KMS-11 (cell line): ENCODE data around the gene RPS6KA2.

ENCODE experiments used
- H2AFZ ChIP-seq: fragments of 200-600 bp; sonication (generic); 2 replicates; pipeline ENCODE4 v1.6.1; 2016; ENCODE audit warnings: antibody characterized with exemption, mixed run types, low read depth
- H3K27ac ChIP-seq: fragments of 200-600 bp; sonication (generic); 2 replicates; pipeline ENCODE4 v1.6.1; 2016; ENCODE audit warnings: mild to moderate bottlenecking, mixed run types
- H3K27me3 ChIP-seq: fragments of 200-600 bp; sonication (generic); 2 replicates; pipeline ENCODE4 v1.6.1; 2017; ENCODE audit warnings: mild to moderate bottlenecking, low read depth, mixed run types, moderate library complexity; ENCODE audit not compliant: insufficient read depth
- H3K36me3 ChIP-seq: fragments of 200-600 bp; sonication (generic); 2 replicates; pipeline ENCODE4 v1.6.1; 2017; ENCODE audit warnings: mild to moderate bottlenecking, mixed run types; ENCODE audit not compliant: insufficient read depth
- H3K4me1 ChIP-seq: fragments of 200-600 bp; sonication (generic); 2 replicates; pipeline ENCODE4 v1.6.1; 2016; ENCODE audit warnings: mild to moderate bottlenecking, low read depth, mixed run types; ENCODE audit not compliant: poor library complexity, severe bottlenecking
- H3K4me2 ChIP-seq: fragments of 200-600 bp; sonication (generic); 2 replicates; pipeline ENCODE4 v1.7.0; 2016; ENCODE audit warnings: mild to moderate bottlenecking, mixed run types
- H3K4me3 ChIP-seq: fragments of 200-600 bp; sonication (generic); IDR thresholded peaks from 2 replicates; pipeline ENCODE4 v1.6.1; 2017; ENCODE audit warnings: low read depth, low read length, mixed read lengths; ENCODE audit not compliant: insufficient read depth
- H3K79me2 ChIP-seq: fragments of 200-600 bp; sonication (generic); 2 replicates; pipeline ENCODE4 v1.6.1; 2016; ENCODE audit warnings: low read depth, mixed run types; ENCODE audit not compliant: insufficient read depth
- H3K9ac ChIP-seq: fragments of 200-600 bp; sonication (generic); 2 replicates; pipeline ENCODE4 v1.6.1; 2016; ENCODE audit warnings: mild to moderate bottlenecking, mixed run types
- H4K20me1 ChIP-seq: fragments of 200-600 bp; sonication (generic); 2 replicates; pipeline ENCODE4 v1.6.1; 2016; ENCODE audit warnings: mild to moderate bottlenecking, mixed run types; ENCODE audit not compliant: insufficient read depth
- CTCF ChIP-seq: fragments of 200-600 bp; sonication (generic); conservative IDR thresholded peaks from 2 replicates; pipeline ENCODE4 v1.6.1; 2017; ENCODE audit warnings: low read depth, mild to moderate bottlenecking, antibody characterized with exemption, low read length, moderate library complexity, mixed read lengths

Gene RPS6KA2

GRCh38 chr6:166646716-166647115, 19.7 kb upstream of the RPS6KA2 start:
- Histone ChIP-seq H3K4me2 (no peak overlapping the region), H2AFZ (no peak overlapping the region), H4K20me1 (no peaks in the 10 kb centered on the region), H3K79me2 (no peaks in the 10 kb centered on the region), H3K27me3 (no peaks in the 10 kb centered on the region), H3K9ac (no peak overlapping the region), H3K36me3 (no peaks in the 10 kb centered on the region), H3K4me1 (no peaks in the 10 kb centered on the region), H3K4me3 (no peak overlapping the region), H3K27ac (no peak overlapping the region)
- no peak for TF ChIP-seq CTCF

GRCh38 chr6:166645896-166646295, 18.8 kb upstream of the RPS6KA2 start:
- Histone ChIP-seq H2AFZ (no peak overlapping the region), H3K27ac (no peak overlapping the region), H3K4me2 (no peak overlapping the region), H3K79me2 (no peaks in the 10 kb centered on the region), H3K4me1 (no peaks in the 10 kb centered on the region), H3K27me3 (no peaks in the 10 kb centered on the region), H4K20me1 (no peaks in the 10 kb centered on the region), H3K36me3 (no peaks in the 10 kb centered on the region), H3K4me3 (no peak overlapping the region), H3K9ac (no peak overlapping the region)
- TF ChIP-seq CTCF, result no peak

DNA sequence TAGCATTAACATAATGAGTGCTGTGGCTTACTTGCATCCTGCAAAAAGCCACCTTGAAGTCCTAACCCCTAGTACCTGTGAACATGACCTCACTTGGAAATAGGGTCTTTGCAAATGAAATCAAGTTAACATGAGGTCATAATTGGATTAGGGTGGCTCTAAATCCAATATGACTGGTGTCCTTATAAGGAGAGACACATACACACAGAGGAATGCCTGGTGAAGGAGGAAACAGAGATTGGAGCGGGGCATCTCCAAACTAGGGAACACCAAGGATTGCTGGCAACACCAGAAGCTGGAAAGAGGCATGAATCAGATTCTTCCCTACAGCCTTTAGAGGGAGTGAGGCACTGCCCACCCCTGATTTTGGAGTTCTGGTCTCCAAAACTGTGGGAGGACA, 17.6 kb upstream of the RPS6KA2 start:
- Histone ChIP-seq H3K4me3 (no peak overlapping the region), H3K36me3 (no peaks in the 10 kb centered on the region), H2AFZ (no peak overlapping the region), H4K20me1 (no peaks in the 10 kb centered on the region), H3K4me1 (no peaks in the 10 kb centered on the region), H3K27ac (no peak overlapping the region), H3K9ac (no peak overlapping the region), H3K27me3 (no peaks in the 10 kb centered on the region), H3K79me2 (no peaks in the 10 kb centered on the region), H3K4me2 (no peak overlapping the region)
- TF ChIP-seq CTCF, result no peak

GRCh38 chr6:166643891-166644590, 17.0 kb upstream of the RPS6KA2 start:
- Histone ChIP-seq H3K27ac (no peak overlapping the region), H3K36me3 (no peaks in the 10 kb centered on the region), H3K79me2 (no peaks in the 10 kb centered on the region), H3K4me1 (no peaks in the 10 kb centered on the region), H3K27me3 (no peaks in the 10 kb centered on the region), H4K20me1 (no peaks in the 10 kb centered on the region), H2AFZ (no peak overlapping the region), H3K4me3 (no peak overlapping the region), H3K9ac (no peak overlapping the region), H3K4me2 (no peak overlapping the region)
- no peak for TF ChIP-seq CTCF
